DMS 273 treated with DMSO at 0.1 percent for 48 hours (cell line): Measurements from ENCODE around the gene WDR48.

ENCODE experiments used
- DNase-seq: peaks from one replicate; lab custom pipeline; 2025; lab: John Stamatoyannopoulos, UW

The WDR48 gene

DNA sequence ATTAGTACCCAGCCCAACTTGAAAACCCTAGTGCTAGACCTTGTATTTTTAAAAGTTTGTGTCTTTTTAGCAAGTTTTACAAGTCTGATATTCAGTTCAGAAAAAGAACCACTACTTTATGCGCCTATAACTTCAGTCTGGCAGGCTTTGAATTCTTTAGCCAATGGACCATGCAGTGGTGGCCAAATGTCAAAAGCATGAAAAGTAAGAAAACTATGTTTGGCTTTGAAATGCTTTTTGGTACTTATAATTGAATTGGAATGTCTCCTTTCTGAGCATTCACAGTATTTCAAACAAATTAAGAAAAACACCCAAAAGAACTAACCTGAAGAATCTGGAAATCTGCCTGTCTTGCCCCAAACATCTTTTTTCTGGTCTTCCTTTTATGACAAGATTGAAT is 12.8 kb downstream of the WDR48 start:
- no peak for DNase-seq

DNA sequence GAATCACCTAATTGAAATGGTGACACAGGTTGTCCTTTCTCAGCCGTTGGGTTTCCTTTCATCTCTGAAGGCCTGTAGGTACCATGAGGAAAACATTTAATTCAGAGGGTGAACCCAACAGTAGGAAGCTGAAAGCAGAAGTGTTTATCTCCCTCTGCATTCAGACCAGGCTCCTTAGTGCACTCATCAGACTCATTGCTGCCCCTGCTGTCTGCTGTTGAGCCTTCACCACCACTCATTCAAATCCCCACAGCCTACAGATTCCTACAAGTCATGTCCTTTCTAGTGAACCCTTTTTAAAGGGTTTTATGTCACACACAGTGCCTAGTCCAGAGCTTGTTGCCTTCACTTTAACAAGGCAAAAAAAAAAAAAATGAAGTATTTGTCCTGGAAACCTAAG is 13.4 kb downstream of the WDR48 start:
- no peak for DNase-seq

DNA sequence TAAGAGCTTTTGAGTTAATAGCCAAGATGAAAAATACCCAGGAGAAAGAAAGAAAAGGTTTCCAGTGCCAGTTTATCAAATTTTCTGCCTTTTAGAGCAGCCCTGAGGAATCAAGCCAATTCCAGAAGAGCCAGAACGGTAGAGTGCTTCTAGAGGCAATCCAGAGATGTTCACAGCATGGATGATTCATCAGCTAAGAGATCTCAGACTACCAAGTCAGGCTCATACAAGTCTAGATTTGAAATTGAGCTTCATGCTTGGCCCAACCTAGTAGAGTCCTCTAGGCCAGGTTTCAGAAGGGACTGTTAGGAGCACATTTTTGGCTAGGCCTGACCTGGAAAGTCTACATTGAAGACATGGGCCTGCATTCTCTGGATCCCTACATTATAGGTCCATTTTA is 15.5 kb downstream of the WDR48 start:
- no peak for DNase-seq

DNA sequence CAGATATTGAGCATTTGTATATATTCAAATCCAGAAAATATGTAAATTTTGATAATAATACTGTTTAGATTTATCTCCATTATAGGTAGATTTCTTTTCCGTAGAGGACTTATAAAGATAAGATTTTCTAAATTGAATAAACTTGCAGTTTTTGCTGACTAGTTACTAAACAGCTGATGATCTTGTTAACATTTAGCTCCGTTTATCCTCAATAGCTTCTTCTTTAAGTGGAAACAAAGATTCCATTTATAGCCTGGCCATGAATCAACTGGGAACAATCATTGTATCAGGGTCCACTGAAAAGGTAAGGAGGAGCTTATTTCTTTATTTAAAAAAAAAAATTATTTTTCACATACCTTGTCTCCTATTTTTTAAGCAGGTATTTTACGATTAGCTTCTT is 16.7 kb downstream of the WDR48 start:
- no peak for DNase-seq

DNA sequence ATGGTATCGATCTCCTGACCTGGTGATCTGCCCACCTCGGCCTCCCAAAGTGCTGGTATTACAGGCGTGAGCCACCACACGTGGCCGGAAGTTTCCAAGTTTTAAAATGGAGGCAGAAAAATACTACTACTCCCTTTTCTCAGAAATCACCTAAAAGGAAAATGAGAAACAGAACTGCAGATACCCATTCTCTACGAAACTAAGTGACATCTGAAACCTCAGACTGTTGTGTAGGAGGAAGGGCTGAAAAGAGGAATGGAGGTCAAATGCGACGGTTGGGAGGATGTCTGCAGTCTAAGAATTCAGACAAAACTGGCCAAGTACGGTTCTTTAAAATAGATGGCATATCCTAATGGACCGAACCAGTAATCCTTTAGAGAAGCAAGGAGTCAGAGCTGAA is 24.1 kb downstream of the WDR48 start:
- DNase-seq, result no peak

DNA sequence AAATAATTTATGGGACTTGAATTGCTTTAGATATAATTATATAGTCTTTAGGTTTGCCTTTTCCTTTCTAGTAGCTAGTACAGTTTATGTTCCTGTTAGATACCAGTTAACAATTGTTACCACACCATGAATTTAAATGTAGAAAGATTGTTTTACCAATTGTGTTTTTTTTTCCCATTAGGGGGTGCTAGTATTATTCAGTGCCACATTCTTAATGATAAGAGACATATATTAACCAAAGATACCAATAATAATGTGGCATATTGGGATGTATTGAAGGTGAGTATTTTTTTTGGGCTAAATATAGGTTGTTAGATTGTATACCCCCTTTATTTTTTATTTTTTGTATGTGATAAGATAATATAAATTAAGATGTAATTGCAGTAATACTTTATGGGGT is 27.7 kb downstream of the WDR48 start:
- DNase-seq, result no peak

DNA sequence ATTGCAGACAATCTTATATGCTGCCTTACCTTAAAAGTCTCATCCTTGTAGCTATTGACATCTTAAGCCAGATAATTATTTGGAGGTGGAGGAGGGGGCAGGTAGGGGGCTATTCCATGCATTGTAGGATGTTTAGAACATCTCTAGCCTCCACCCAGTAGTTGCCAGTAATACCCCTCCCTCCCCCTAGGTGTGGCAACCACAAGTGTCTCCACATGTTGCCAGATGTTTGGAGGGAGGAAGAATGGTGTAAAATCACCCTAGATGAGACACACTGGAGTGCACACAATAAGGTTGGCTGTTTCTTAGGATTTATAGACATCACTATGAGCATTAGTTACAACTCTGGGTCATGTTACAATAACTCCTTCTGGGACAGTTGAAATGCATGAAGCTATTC is 28.2 kb downstream of the WDR48 start:
- DNase-seq, result no peak

DNA sequence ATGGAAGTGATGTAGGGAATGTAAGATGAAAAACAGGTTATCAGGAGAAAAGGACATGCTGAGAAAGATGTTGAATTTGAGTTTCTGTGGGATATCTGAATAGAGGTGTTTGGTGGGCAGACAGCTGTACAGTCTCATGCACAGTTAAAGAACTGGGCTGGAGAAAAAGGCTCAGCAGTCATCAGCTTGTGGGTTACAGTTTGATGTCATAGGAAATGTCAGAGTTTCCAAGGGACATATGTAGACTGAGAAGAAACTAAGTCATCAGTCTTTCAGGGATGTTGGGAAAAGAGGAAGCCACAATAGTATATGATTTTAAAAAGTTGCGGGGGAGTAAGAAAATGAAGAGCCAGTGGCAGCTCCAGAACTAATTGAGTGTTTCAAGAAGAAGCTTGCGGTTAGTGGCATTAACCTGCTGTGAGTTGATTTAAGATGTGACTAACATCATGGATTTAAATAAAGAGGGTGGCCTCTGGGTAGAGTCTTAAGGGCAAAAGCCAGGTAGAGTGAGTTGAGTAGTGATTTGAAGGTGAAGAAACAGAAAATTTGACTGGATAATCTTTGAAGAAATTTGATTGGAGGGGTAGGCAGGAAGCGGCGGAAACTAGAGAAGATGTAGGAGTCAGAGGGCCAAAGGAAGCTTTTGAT is 31.0 kb downstream of the WDR48 start:
- no peak for DNase-seq

DNA sequence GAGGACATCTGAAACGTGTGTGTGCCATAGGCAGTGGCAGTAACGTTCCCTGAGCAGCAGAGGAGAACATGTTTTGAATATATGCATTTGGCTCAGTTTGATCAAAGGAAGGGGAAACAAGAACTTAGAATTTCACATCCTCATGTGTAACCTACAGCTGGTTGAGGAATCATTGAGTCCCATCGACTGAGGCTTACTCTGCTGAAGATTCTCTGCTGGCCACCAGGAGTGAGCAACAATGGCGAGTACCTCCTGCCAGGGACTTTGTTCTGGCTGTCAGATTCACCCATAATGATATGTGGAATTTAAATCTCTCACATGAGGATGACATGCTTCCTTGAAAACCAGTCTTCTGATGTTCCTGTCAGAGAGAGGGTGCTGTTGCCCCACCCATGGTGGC is 34.3 kb downstream of the WDR48 start:
- DNase-seq, result no peak

DNA sequence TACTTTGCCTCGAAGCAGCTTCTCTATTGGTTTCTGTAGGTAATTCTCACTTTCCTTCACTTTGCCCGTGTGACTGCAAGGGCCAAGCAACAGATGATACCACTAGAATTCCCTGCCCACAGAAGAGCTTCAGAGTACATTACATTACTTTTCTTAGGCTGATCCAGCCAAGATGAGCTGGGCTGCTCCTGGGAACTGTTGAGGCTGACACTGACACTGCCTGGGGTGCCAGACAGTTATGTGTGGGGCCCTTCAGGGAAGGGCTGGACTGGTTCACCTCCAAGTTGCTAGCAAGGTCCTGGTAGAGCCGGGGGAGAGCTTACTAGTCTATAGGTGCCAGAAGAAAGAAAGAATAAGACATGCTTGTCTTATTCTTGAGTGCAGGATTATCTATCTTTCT is 36.6 kb downstream of the WDR48 start:
- DNase-seq, result no peak

DNA sequence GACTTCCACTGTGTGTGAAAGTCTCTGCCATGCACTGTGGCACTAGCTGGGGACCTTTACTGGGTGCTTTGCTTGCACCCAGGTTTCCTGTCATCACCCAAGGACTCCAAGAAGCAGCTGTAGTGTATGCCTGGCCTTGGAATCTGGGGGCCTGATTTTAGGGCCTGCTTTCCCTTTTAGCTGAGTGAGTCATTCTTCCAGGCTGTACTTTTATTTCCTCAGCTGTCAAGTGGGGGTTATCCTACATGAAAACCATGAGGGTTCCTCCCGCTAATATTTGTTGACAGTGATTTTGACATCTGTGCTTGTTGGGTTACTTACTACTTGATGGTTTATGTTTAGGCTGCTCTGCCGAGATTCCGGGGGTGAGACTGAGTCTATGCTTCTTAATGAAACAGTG is 37.1 kb downstream of the WDR48 start:
- DNase-seq, result no peak

DNA sequence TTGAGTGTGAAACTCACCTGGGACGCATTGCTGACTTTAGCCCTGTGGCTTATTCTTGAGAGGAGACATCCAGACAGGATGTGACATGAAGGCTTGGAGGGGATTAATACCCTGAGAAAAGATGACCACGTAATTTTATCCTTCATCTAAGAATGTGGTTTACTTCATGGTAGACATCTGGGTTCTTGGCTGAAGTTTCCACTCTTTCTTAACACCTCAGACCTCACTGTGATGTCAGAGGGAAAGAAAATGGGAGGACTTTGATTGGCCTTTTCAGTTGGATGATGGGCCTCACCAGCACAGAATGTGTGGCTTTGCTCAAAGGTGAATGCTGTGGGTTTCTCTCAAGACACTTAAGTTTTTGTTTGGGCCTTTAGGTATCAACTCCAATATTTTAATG is 39.1 kb downstream of the WDR48 start:
- no peak for DNase-seq

DNA sequence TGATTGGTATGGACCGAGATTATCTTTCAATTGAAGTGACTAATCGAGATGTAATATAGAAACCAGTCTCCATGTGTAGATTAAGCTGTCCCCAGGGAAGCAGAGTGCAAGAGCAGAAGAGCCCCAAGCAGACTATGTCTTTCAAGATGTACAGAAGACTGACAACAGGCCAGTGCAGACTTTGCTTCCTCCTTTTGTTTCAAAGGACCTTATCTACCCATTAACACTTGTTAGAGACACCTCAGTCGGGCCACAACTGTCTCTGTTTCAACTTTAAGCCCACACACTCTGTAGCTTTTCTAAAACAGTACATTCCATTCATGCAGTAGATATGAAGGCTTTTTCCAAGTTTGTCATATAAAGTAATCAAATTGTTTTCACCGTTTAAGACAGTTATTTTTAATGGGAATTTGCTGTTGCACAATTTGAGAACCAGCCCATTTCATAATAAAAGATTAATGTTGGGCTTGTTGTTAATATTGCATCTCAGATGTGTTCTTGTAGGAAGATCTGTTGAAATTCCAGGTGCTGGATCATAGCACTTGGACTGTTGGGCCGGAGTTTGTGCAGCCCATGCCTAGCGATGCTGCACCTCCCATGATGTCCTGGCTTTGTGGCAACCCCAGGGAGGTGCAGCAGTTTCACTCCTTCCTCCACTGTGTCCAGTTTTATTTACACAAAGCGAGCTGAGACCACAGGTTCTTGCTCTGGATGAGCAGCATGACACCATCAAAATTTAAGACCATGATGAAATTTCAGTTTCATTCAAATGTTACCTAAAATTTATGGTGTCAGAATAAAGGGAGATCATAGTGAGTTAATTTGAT is 43.2 kb downstream of the WDR48 start:
- DNase-seq, result no peak

DNA sequence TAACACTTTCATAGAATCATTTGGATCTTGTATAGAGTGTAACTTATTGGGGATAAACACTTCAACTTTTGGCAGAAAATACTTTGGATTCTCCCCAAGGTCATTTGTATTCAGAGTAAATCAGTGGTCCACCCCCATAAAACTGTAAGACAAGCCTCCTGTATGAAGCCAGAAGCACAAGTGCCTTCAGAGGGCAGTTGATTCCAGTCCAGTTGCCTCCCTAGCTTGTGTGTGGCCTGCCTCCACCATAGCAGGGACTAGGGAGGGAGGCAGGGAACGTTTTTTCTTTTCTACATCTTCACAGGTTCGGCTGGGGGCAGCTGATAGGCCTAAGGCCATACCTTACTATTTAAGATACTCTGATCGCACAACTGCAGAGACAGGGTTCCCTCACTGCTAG is 44.0 kb downstream of the WDR48 start:
- DNase-seq, result no peak

DNA sequence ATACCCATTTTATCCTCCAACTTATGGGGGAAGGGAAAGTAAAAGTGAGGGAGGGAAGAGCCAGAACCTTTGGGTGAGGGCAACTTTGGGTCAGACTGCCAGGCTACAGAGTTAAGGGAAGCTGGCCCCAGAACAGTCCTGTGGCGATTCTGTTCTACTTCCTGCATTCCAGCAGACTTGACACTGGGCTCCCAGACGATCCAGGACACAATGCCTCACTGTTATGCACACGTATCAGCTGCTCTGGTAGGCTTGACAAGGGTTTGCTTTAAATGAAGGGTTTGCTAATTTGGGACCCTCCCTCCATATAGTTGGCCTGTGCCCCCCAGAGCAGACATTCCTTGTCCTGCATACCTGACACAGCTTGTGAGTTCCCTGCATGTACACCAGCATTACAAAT is 45.0 kb downstream of the WDR48 start:
- no peak for DNase-seq

DNA sequence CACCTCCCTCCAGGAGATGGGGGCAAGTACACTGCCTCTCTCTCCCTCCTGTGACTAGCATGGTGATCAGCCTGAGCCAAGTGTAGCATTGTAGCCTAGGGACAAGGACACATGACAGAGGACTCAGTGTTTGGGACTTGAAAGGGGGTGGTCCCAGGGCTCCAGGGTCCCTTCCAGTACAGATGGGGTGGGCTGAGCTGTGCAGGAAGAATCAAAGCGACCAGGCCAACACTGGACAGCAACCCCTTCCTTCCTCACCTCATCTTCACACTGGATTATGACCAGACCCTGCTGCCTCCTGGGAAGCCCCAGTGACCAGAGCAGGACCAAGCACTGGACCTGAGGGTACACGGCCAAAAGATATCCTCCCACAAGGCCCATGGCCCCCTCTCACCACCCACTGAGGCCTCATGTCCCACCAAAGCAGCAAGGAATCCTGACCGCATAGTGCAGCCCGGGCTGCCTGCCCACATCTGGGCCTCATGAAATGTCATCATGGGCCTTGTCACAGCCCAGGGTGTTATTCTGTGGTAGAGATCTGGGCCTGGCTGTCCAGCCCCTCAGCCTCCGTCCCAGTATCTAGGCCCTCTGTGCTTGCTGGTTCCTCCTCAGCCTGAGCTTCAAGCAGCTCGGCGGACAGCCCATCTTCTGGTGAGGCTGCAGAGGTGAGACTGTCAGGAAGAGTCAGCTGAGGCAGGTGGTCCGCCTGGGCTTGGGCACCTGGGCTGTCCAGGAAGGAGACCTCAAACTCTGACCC is 46.1 kb downstream of the WDR48 start:
- no peak for DNase-seq

DNA sequence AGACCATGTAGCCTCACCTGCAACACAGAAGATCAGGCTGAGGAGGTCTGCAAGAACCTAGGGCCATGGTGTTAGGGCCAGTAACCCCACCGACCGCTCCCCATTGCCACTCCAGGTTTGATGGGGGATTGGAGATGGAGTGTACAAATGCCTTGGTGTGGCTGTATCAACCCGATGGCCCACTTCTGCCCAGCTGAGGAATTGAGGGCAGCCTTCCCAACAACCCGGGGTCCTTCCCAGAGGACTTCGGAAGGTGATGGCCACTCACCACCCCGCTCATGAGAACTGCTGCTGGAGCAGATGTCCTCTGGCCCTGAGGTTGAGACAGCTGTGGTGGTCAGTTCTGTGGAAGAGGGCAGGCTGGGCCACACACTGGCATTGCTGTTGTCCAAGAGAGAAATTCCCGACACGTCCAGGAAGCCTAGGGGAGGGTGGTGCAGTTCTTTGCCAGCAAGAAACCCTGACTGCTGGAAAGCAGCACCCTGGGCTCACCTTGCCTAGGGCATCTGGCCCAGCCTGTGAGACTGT is 46.7 kb downstream of the WDR48 start:
- DNase-seq, result no peak

DNA sequence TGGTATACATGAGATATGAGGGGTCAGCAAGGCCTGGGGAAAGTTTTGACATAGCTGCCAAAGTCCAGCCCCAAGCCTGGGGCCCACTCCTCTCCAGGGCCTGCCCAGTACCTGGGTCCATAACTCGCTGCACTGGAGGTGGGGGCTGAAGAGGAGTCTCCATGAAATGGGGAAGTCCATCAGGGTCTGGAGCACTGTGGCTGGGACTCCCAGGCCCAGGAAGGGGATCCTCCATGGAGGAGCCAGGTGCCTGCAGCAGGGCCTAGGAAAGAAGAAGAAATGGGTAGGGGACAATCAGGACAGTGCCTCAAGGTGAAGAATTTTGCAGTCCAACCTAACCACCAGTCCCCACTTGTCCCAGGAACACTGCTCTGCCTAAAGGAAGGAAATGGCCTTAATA is 47.4 kb downstream of the WDR48 start:
- no peak for DNase-seq

DNA sequence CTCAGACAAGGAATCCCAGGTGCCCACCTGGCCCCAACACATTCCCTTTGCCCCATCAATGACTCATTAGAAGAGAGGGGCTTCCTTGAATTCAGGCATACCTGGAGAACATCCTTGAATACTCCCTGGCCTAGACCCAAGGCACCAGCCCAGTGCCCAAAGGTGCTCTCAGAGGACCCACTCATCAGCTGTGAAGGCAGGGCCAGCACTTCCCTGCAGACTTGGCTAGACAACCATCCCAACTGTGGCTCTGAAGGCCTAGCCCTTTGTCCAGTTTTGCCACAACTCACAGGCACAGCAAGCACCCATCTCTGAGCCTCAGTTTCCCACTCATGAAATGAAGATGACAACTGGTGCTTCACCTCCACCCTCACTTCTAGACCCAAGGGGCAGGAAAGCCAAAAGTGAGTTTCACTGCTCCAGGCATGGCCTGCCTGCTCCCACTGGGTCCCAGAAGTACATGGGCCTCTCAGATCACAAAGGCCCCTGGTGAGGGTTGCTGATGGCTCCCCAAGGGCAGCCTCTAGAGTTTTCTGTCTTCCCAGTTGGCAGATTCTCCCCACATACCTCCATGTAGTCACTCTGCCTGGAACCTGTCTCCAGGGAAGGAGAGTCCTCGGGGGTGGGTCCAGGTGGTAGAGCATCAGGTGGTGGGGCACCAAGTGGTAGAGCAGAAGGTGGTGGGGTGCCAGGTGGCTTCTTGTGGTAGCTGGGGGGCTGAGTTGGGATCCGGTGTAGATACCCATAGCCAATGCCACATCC is 48.1 kb downstream of the WDR48 start:
- no peak for DNase-seq

DNA sequence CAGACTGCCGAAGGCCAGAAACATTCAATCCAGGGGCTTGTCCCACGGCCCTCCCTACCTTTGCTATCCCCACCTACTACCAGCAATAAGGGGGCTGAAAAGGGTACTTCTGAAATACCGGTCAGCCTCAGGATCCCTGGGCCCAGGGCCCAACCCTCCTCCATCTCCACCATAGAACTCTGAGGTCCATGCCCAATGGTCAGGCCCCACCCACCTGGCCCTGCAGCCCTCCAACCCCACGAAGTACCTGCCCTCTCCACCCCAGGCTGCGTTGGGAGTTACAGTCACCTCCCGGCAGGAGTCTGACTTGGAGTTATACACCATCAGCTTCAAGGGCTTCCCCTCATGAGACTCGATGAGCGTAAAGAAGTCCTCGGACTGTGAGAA is 48.7 kb downstream of the WDR48 start:
- DNase-seq, result no peak

DNA sequence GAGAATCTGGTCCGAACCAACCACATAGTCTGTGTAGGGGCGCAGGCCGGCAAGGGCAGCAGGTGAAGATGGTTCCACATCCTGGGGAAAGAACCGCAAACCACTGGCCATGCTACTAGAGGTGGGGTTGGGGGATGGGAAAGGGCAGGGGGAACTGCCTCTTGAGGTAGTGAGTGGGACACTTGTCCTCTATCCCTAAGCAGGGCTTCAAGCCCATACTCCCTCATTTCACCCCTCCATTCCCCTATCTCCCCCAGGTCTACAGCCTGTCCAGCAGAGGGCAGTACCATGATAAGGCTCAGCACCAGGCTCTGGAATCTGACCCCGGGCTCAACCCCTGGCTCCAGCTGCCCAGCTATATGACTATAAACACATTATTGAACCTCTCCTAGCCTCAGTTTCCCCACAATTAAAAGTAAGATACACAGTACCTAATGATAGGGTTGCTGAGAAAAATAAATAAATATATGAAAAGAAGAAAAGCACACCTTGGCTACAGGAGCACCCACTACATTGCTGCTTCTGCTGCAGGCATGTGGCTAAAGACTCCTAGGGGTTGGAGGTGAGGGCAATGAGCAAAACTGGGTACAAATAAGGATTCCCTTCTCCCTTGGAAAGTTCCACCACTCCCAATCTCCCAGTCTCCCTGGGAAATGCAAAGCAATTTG is 49.3 kb downstream of the WDR48 start:
- DNase-seq, result no peak
